B cell (primary cell): Measurements from ENCODE around the gene GCN1. TPM values are rescaled to one million over a fixed set of nuclear protein-coding genes. Genes with fewer than 3 reads are reported as not detected.

Experiments
- ATAC-seq: fragments of 200-7000 bp; cut with Tn5 transposase; one replicate; pipeline ENCODE4 v1.10.0; 2021; ENCODE audit warnings: low read depth, mild to moderate bottlenecking, moderate number of reproducible peaks, moderate library complexity
- CTCF ChIA-PET: fragments of 350-600 bp; sonication (Branson Sonifier 250); formaldehyde crosslinking; loops from one replicate; lab custom pipeline; 2021; ENCODE audit warnings: antibody characterized with exemption, inconsistent platforms; lab: Charles Lee
- POLR2A ChIA-PET: fragments of 350-600 bp; sonication (Branson Sonifier 250); formaldehyde crosslinking; loops from one replicate; lab custom pipeline; 2021; ENCODE audit warnings: antibody characterized with exemption; lab: Charles Lee
- DNase-seq: peaks from one replicate; pipeline ENCODE4 v3.0.0; 2013
- H2AFZ ChIP-seq: 2 replicates; pipeline ENCODE4 v1.6.1; 2012; ENCODE audit warnings: mild to moderate bottlenecking, low read depth, low read length; ENCODE audit not compliant: insufficient read depth, poor library complexity, severe bottlenecking
- H3K27ac ChIP-seq, 2 donors: 1 replicate in 1 of 2; 2 replicates in 1 of 2; pipeline ENCODE4 v1.5.1; 2012 to 2013; ENCODE audit warnings: low read length in 2 of 2, mild to moderate bottlenecking in 2 of 2, moderate library complexity in 1 of 2
- H3K27me3 ChIP-seq, 4 experiments: fragments of 200-600 bp in 1 of 4; sonication (generic) in 1 of 4; replicated peaks in 1 of 4; 1 replicate in 2 of 4; 2 replicates in 2 of 4; pipeline versions ENCODE4 v1.6.1 to v1.7.0; 2013 to 2016; ENCODE audit warnings: low read length in 3 of 4, mild to moderate bottlenecking in 2 of 4, mixed read lengths in 1 of 4, moderate library complexity in 1 of 4; ENCODE audit not compliant: insufficient read depth in 4 of 4, control insufficient read depth in 3 of 4; ENCODE audit errors: control extremely low read depth in 1 of 4
- H3K36me3 ChIP-seq, 2 experiments: replicated peaks in 1 of 2; 1 replicate in 1 of 2; 2 replicates in 1 of 2; pipeline versions ENCODE4 v1.6.1 to v1.7.1; 2013; ENCODE audit warnings: low read length in 1 of 2; ENCODE audit not compliant: insufficient read depth in 2 of 2, control insufficient read depth in 1 of 2; ENCODE audit errors: control extremely low read depth in 1 of 2, extremely low read depth in 1 of 2
- H3K4me1 ChIP-seq, 2 donors: fragments of 200-600 bp in 1 of 2; sonication (generic) in 1 of 2; 1 replicate in 1 of 2; 2 replicates in 1 of 2; pipeline versions ENCODE4 v1.5.1 to v1.6.1; 2013 to 2017; ENCODE audit warnings: low read length in 2 of 2; ENCODE audit not compliant: control insufficient read depth in 2 of 2, insufficient read depth in 2 of 2
- H3K4me2 ChIP-seq: replicated peaks from 2 replicates; pipeline ENCODE3; 2012; ENCODE audit warnings: mild to moderate bottlenecking, low read depth, low read length; ENCODE audit not compliant: poor library complexity, severe bottlenecking
- H3K4me3 ChIP-seq, 5 experiments: fragments of 200-600 bp in 1 of 5; sonication (generic) in 1 of 5; 1 replicate in 3 of 5; 2 replicates in 2 of 5; pipeline versions ENCODE4 v1.5.1 to v1.7.0; 2011 to 2016; ENCODE audit warnings: low read length in 4 of 5, mild to moderate bottlenecking in 4 of 5, low read depth in 2 of 5, control low read depth in 1 of 5, moderate library complexity in 1 of 5; ENCODE audit not compliant: insufficient read depth in 1 of 5; ENCODE audit errors: control extremely low read depth in 1 of 5, extremely low read depth in 1 of 5
- H3K79me2 ChIP-seq: fragments of 200-600 bp; sonication (generic); one replicate; pipeline ENCODE4 v1.6.0; 2016; ENCODE audit warnings: low read length; ENCODE audit not compliant: control insufficient read depth, insufficient read depth
- H3K9ac ChIP-seq: fragments of 200-600 bp; sonication (generic); 2 replicates; pipeline ENCODE4 v1.6.1; 2017; ENCODE audit warnings: mild to moderate bottlenecking, low read length, moderate library complexity
- H3K9me3 ChIP-seq, 3 donors: one replicate each; pipeline versions ENCODE4 v1.6.1 to v1.7.1; 2013; ENCODE audit warnings: low read length in 2 of 3; ENCODE audit not compliant: control insufficient read depth in 2 of 3, insufficient read depth in 1 of 3; ENCODE audit errors: control extremely low read depth in 1 of 3
- H4K20me1 ChIP-seq: 2 replicates; pipeline ENCODE4 v1.6.0; 2012; ENCODE audit warnings: mild to moderate bottlenecking, low read length; ENCODE audit not compliant: insufficient read depth, control insufficient read depth, poor library complexity, severe bottlenecking
- H3K27ac Mint-ChIP-seq: one replicate; pipeline ENCODE4 v1.8.0; 2021; ENCODE audit warnings: mixed read lengths
- H3K27me3 Mint-ChIP-seq: one replicate; pipeline ENCODE4 v1.8.0; 2021; ENCODE audit warnings: mixed read lengths
- H3K4me1 Mint-ChIP-seq: one replicate; pipeline ENCODE4 v1.8.0; 2021; ENCODE audit warnings: mixed read lengths
- H3K4me3 Mint-ChIP-seq: one replicate; pipeline ENCODE4 v1.8.0; 2021; ENCODE audit warnings: mixed read lengths
- H3K9me3 Mint-ChIP-seq: one replicate; pipeline ENCODE4 v1.8.0; 2022; ENCODE audit warnings: mixed read lengths; ENCODE audit not compliant: insufficient read depth
- CTCF ChIP-seq: fragments of 200-600 bp; IDR thresholded peaks from one replicate; pipeline ENCODE4 v1.8.0; 2022; ENCODE audit warnings: antibody characterized with exemption, mild to moderate bottlenecking
- EZH2 ChIP-seq: IDR thresholded peaks from 2 replicates; pipeline ENCODE4 v1.6.1; 2012; ENCODE audit warnings: borderline replicate concordance, low read depth, mild to moderate bottlenecking, moderate library complexity, low read length; ENCODE audit not compliant: insufficient read depth, poor library complexity, severe bottlenecking
- WGBS: methylation state at CpG from one replicate; pipeline ENCODE4 v1.1.5; 2013; ENCODE audit warnings: missing lambda C conversion rate; ENCODE audit not compliant: insufficient coverage; 5-methylcytosine and 5-hydroxymethylcytosine counted together
- intact Hi-C: fragments of 100-400 bp; cut with micrococcal nuclease; formaldehyde crosslinking; loops from one replicate; pipeline ENCODE4 v1.10.0; 2022
- polyA plus RNA-seq: library from polyadenylated mRNA; depleted of rRNA; stranded (reverse); fragments of >200 nt; gene quantifications from 2 replicates; pipeline ENCODE4 v1.2.3, GENCODE V29; 2012
- total RNA-seq, 2 donors: library from RNA; stranded (reverse); fragments of 120-200 nt in 1 of 2; gene quantifications; 1 replicate in 1 of 2; 2 replicates in 1 of 2; pipeline versions ENCODE4 v1.2.3 to v1.2.4, GENCODE V29; 2013 to 2022

The GCN1 gene
- total and polyA plus RNA-seq, 2 donors (not counting 1 experiment from before 2014, with no cell fraction given): 41.3 to 127 TPM

- Histone ChIP-seq H3K79me2 (peaks cover 85% of the 10 kb centered on the region), H4K20me1 (peaks cover 100% of the 10 kb centered on the region), H3K36me3 (peaks cover 0 to 23% of the 10 kb centered on the region in 2 experiments), H3K4me3 (peak overlapping the region in 3 of 5 experiments; percentile 9 to 25 (median 21)), H3K27ac (peak overlapping the region; percentile 59 to 72), H3K27me3 (no peaks in the 10 kb centered on the region), H3K9me3 (no peaks in the 10 kb centered on the region), H2AFZ (peak overlapping the region; percentile 38), H3K4me1 (peaks cover 44 to 55% of the 10 kb centered on the region in 2 donors), H3K4me2 (peak overlapping the region; percentile 72), H3K9ac (peak overlapping the region; percentile 19)
- Mint-ChIP-seq H3K4me1 (peaks cover 60% of the 10 kb centered on the region), H3K4me3 (peak overlapping the region; percentile 81), H3K27me3 (no peaks in the 10 kb centered on the region), H3K27ac (peak overlapping the region; percentile 87), H3K9me3 (no peaks in the 10 kb centered on the region)
- WGBS: 28% methylated on average over 24 of the region's 26 CpGs
- DNase-seq: peak; percentile 79
- ATAC-seq: peak; percentile 88
- TF ChIP-seq CTCF (no peak), EZH2 (no peak)
- intact Hi-C loops: loop anchor here (1.0 kb wide), 1 partner anchor 24 kb away; no protein-coding TSS in a partner anchor
- CTCF ChIA-PET: interaction anchor here (0.7 to 1.0 kb wide), 2 partner anchors 9 to 24 kb away, joined by 5 to 10 read pairs; no protein-coding TSS in a partner anchor
- POLR2A ChIA-PET: interaction anchor here (1.4 to 2.0 kb wide), 2 partner anchors 24 to 91 kb away, joined by 5 to 13 read pairs; partner anchors contain the start of gene RPLP0
These were observed 83.7 kb downstream of the GCN1 start for GRCh38 chr12:120110550-120111501.
